OCI-M1 (cell line): ENCODE measurements around the gene RRN3.
A peak's percentile ranks its signal among the peaks of the same experiment; 100 is the strongest.
"Not testable (repeated sequence)": the region's sequence is repeated elsewhere in the genome, so short reads cannot be mapped to it uniquely, and the experiment has no call there.

Experiments used
- DNase-seq: peaks from one replicate; lab custom pipeline; 2025; lab: John Stamatoyannopoulos, UW

RRN3 gene

GRCh38 chr16:15051387-15051951 is 42.6 kb downstream of the RRN3 start:
- no peak for DNase-seq

- not testable (repeated sequence) for DNase-seq
Measured at GRCh38 chr16:15050440-15050839, 43.6 kb downstream of the RRN3 start.

GRCh38 chr16:15049581-15050180 is 44.4 kb downstream of the RRN3 start:
- no peak for DNase-seq

- DNase-seq = peak; percentile 5
Measured at GRCh38 chr16:15046692-15047376, 47.2 kb downstream of the RRN3 start.

- DNase-seq = not testable (repeated sequence)
Measured at GRCh38 chr16:15045270-15045669, 48.8 kb downstream of the RRN3 start.

GRCh38 chr16:15044286-15044685 is 49.8 kb downstream of the RRN3 start:
- no peak for DNase-seq

GRCh38 chr16:15043344-15043743 is 50.7 kb downstream of the RRN3 start:
- DNase-seq = no peak

GRCh38 chr16:15041271-15042004 is 52.6 kb downstream of the RRN3 start:
- DNase-seq = peak; percentile 85

GRCh38 chr16:15038689-15039088 is 55.4 kb downstream of the RRN3 start:
- no peak for DNase-seq

GRCh38 chr16:15037745-15038144 is 56.3 kb downstream of the RRN3 start:
- peak; percentile 33 for DNase-seq

- DNase-seq = no peak
Measured at GRCh38 chr16:15037003-15037402, 57.1 kb downstream of the RRN3 start.

- DNase-seq = no peak
Measured at GRCh38 chr16:15035163-15035729, 58.8 kb downstream of the RRN3 start.

- no peak for DNase-seq
Measured at GRCh38 chr16:15034266-15035162, 59.6 kb downstream of the RRN3 start.

- no peak for DNase-seq
Measured at GRCh38 chr16:15033309-15033707, 60.8 kb downstream of the RRN3 start.

- peak; percentile 52 for DNase-seq
Measured at GRCh38 chr16:15032547-15033308, 61.3 kb downstream of the RRN3 start.

GRCh38 chr16:15031586-15031985 is 62.5 kb downstream of the RRN3 start:
- DNase-seq = no peak

- no peak for DNase-seq
Measured at GRCh38 chr16:15031179-15031578, 62.9 kb downstream of the RRN3 start.

- not testable (repeated sequence) for DNase-seq
Measured at GRCh38 chr16:15029749-15030148, 64.3 kb downstream of the RRN3 start.

- DNase-seq = not testable (repeated sequence)
Measured at GRCh38 chr16:15028801-15029698, 65.0 kb downstream of the RRN3 start.

- not testable (repeated sequence) for DNase-seq
Measured at GRCh38 chr16:15028345-15028715, 65.7 kb downstream of the RRN3 start.
